GM12864 (cell line): ENCODE data around the gene CSF1R.

Experiments used
- DNase-seq: peaks from one replicate; pipeline ENCODE4 v3.0.0-alpha.2; 2011; ENCODE audit warnings: low read depth
- H3K4me3 ChIP-seq: 2 replicates; pipeline ENCODE4 v1.5.1; 2011; ENCODE audit warnings: mild to moderate bottlenecking, low read depth, low read length, control low read depth
- CTCF ChIP-seq: IDR thresholded peaks from 2 replicates; pipeline ENCODE4 v1.5.1; 2011; ENCODE audit warnings: low read depth, mild to moderate bottlenecking, moderate library complexity, low read length, control low read depth, inconsistent platforms; ENCODE audit errors: missing control alignments

Gene CSF1R

DNA sequence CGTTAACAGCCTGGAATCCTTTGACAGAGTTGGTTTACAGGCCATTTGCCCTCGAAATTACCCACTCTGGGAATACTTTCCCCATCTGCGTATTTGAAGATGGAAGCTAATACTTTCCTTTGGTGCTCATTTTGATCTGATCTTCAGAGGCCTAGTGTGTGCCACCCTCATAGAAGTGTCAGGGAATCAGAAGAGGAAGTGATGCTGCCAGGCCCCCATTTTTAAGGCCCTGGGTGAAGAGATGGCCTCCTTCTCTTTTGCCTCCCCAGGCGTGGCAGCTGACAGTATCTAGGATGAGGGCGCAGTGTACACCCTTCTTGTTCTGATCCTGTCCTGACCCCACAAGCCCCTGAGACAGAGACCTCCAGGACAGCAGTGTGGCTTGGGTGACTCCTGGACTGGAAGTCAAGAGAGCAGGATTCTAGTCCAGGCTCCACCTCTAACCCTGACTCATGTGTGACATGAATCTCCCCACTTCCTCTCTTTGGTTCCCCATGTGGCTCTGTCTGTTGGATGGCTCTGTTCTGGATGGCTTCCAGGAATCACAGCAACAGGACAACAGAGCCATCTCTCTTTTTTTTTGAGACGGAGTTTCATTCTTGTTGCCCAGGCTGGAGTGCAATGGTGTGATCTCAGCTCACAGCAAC lies 27.8 kb downstream of the CSF1R start:
- no peak for TF ChIP-seq CTCF
- H3K4me3 ChIP-seq: no peak overlapping the region
- no peak for DNase-seq

DNA sequence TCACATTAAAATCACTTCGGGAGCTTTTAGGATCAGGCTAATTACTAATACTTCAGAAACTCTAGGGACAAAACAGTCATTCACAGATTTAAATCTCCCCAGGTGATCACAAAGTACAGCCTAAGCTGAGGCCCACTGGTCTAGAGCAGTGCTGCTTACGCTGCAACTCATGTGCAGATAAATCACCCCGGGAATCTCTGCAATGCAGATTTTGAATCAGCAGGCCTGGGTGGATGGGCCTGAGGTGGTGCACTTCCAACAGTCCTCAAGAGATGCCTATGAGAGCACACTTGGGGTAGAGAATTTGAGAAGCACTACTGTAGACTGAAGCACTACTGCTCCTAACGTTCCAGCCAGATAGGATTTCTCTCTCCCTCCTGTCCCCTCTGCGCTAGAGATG lies 28.4 kb downstream of the CSF1R start:
- no peak for DNase-seq
- no peak for TF ChIP-seq CTCF
- H3K4me3 ChIP-seq: no peak overlapping the region

DNA sequence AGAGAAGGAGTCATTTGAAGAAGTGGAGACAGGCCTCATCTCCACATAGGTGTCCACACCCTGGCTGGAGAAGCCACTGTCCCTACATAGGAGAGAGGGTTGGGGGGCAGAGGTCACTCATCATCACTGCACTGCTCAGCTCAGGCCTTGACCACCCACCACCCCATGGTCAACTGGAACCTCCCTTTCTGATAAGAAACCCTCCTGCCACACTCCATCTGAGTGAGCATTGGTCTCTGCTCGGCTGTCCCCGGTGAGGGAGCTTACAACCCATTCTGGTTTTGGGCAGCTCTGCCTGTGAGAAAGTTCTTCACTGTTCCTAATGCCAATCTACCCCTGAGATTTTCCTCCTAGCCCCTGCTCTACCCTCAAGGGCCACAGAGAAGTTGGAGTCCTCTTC lies 28.8 kb downstream of the CSF1R start:
- no peak overlapping the region for H3K4me3 ChIP-seq
- no peak for DNase-seq
- TF ChIP-seq CTCF: no peak

DNA sequence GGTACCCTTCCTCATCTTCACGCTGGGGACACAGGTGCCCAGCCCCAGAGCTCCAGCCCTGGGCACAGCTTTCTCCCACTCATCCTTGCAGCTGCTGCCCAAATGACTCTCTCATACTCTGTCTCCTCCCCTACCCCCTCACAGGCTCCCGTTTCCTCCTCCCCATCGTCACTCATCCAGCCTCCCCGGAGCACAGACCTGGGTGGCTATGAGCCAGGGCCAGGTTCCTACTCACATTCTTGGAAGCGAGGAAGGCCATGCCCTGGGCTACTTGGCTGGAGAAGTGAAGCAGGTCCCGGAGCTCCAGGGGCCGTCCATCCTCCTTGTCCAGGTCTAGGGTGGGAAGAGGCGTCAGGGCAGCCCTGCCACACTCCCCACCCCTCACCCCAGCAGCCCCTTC lies 29.3 kb downstream of the CSF1R start:
- no peak for DNase-seq
- H3K4me3 ChIP-seq: no peak overlapping the region
- no peak for TF ChIP-seq CTCF

- TF ChIP-seq CTCF: no peak
- DNase-seq: no peak
- no peak overlapping the region for H3K4me3 ChIP-seq
Observed at GRCh38 chr5:150056075-150056443, 30.3 kb downstream of the CSF1R start.

DNA sequence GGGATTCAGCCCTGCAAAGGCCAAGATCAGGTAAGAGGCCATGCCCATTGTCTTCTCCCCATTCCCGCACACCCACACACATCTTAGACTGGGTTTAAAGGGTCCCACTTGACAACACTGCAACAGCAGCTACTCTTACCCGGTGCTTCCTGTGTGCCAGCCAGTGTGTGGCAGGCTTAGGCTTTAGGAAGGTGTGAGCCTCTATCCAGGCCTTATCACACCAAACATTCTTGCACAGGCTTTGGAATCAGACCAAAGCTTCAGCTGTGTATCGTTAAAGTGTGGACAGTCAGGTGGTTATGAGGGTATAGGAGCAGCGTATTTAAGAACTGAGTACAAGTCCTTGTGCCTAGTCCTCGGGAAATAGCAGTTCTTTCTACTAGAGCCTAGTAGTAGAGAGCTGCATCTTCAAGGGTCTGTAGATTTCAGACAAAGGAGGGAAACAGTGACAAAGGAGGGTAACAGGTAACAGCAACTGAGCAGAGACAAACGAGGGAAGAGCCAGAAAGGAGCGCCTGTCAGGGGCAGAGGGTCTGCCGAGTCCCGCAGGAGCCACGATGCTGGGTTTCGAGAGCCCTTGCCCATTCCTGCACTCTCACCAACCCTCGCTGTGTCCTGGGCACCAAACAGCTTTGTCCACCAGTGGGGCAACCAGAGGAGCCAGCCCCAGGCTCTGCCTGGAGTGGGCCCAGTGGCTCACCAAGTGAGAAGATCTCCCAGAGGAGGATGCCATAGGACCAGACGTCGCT lies 30.9 kb downstream of the CSF1R start:
- H3K4me3 ChIP-seq: no peak overlapping the region
- no peak for DNase-seq
- no peak for TF ChIP-seq CTCF

DNA sequence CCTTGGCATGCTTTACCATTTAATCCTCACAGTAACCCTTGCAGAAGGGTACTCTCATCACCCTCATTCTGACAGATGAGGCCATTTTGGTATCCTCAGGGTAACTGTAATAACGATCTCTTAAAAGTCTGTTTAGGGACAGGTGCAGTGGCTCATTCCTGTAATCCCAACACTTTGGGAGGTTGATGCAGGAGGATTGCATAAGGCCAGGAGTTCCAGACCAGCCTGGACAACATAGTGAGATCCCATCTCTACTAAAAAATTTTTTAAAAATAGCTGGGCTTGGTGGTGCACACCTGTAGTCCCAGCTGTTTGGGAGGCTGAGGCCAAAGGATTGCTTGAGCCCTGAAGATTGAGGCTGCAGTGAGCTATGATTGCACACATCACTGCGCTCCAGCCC lies 31.8 kb downstream of the CSF1R start:
- TF ChIP-seq CTCF: no peak
- no peak overlapping the region for H3K4me3 ChIP-seq
- DNase-seq: no peak
